Activated CD4-positive, CD25-positive, alpha-beta regulatory T cell treated with anti-CD3 and anti-CD28 coated beads, Interleukin-2, amount 50 U/mL, for 72 hours (primary cell): ENCODE results near the gene XYLT1.
"Not testable (repeated sequence)": the region's sequence is repeated elsewhere in the genome, so short reads cannot be mapped to it uniquely, and the experiment has no call there.

Experiments
- DNase-seq: peaks from one replicate; pipeline ENCODE4 v3.0.0; 2021

The XYLT1 gene

GRCh38 chr16:17426451-17426850 lies 44.3 kb downstream of the XYLT1 start:
- no peak for DNase-seq

GRCh38 chr16:17424771-17425170 lies 46.0 kb downstream of the XYLT1 start:
- DNase-seq, result no peak

- no peak for DNase-seq
These were observed 47.5 kb downstream of the XYLT1 start for GRCh38 chr16:17423221-17423620.

- no peak for DNase-seq
These were observed 49.9 kb downstream of the XYLT1 start for GRCh38 chr16:17420816-17421215.

GRCh38 chr16:17419266-17419665 lies 51.5 kb downstream of the XYLT1 start:
- DNase-seq, result no peak

GRCh38 chr16:17417740-17418139 lies 53.0 kb downstream of the XYLT1 start:
- DNase-seq, result no peak

- peak; percentile 45 for DNase-seq
These were observed 54.1 kb downstream of the XYLT1 start for GRCh38 chr16:17416461-17417311.

- DNase-seq, result no peak
These were observed 55.8 kb downstream of the XYLT1 start for GRCh38 chr16:17414916-17415315.

- peak; percentile 30 for DNase-seq
These were observed 56.3 kb downstream of the XYLT1 start for GRCh38 chr16:17414421-17414820.

- no peak for DNase-seq
These were observed 57.3 kb downstream of the XYLT1 start for GRCh38 chr16:17413508-17413907.

GRCh38 chr16:17412791-17413190 lies 58.0 kb downstream of the XYLT1 start:
- no peak for DNase-seq

GRCh38 chr16:17412221-17412620 lies 58.5 kb downstream of the XYLT1 start:
- DNase-seq, result no peak

GRCh38 chr16:17411263-17411662 lies 59.5 kb downstream of the XYLT1 start:
- no peak for DNase-seq

GRCh38 chr16:17410316-17410715 lies 60.4 kb downstream of the XYLT1 start:
- DNase-seq, result not testable (repeated sequence)

- no peak for DNase-seq
These were observed 60.9 kb downstream of the XYLT1 start for GRCh38 chr16:17409894-17410293.

GRCh38 chr16:17408955-17409441 lies 61.8 kb downstream of the XYLT1 start:
- DNase-seq, result no peak

GRCh38 chr16:17408296-17408695 lies 62.5 kb downstream of the XYLT1 start:
- DNase-seq, result no peak

GRCh38 chr16:17407321-17407720 lies 63.4 kb downstream of the XYLT1 start:
- DNase-seq, result no peak

GRCh38 chr16:17404941-17405689 lies 65.6 kb downstream of the XYLT1 start:
- no peak for DNase-seq

- no peak for DNase-seq
These were observed 66.8 kb downstream of the XYLT1 start for GRCh38 chr16:17403859-17404545.

- no peak for DNase-seq
These were observed 67.5 kb downstream of the XYLT1 start for GRCh38 chr16:17403156-17403809.

GRCh38 chr16:17397499-17397891 lies 73.3 kb downstream of the XYLT1 start:
- no peak for DNase-seq
